ENCODE data around the gene ARSG. TPM values are rescaled to one million over a fixed set of nuclear protein-coding genes. Genes with fewer than 3 reads are reported as not detected.

The ARSG gene
- total and polyA plus RNA-seq, 4 donors = 1.5 to 5.4 (median 2.3) TPM

GRCh38 chr17:68288375-68288774 lies 2.9 kb upstream of the ARSG start:
- no peak overlapping the region for H3K9ac ChIP-seq (ENCODE audit: low read depth in 1 of 2, low read length in 2 of 2)
- no peak for TF ChIP-seq CTCF (IDR thresholded peaks at IDR 0.05; ENCODE audit: low read depth, low read length, missing input control)
- no peak for TF ChIP-seq YY1 (IDR thresholded peaks at IDR 0.05)
- TF ChIP-seq, protein P1, sequence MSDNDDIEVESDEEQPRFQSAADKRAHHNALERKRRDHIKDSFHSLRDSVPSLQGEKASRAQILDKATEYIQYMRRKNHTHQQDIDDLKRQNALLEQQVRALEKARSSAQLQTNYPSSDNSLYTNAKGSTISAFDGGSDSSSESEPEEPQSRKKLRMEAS (IDR thresholded peaks at IDR 0.05) = no peak
- TF ChIP-seq GABPA (IDR thresholded peaks at IDR 0.05 in 1 of 2, conservative IDR thresholded peaks at IDR 0.05 in 1 of 2) = no peak
- no peak for TF ChIP-seq RXRA (IDR thresholded peaks at IDR 0.05)
- TF ChIP-seq FOXA2 (IDR thresholded peaks at IDR 0.05) = no peak
- no peak for TF ChIP-seq SP1 (IDR thresholded peaks at IDR 0.05)
- TF ChIP-seq NR2F2 (IDR thresholded peaks at IDR 0.05) = no peak
- no peak for TF ChIP-seq EGR1 (IDR thresholded peaks at IDR 0.05; ENCODE audit: low read depth in 2 of 2)
- TF ChIP-seq JUND (IDR thresholded peaks at IDR 0.05) = no peak
- TF ChIP-seq, protein P2, sequence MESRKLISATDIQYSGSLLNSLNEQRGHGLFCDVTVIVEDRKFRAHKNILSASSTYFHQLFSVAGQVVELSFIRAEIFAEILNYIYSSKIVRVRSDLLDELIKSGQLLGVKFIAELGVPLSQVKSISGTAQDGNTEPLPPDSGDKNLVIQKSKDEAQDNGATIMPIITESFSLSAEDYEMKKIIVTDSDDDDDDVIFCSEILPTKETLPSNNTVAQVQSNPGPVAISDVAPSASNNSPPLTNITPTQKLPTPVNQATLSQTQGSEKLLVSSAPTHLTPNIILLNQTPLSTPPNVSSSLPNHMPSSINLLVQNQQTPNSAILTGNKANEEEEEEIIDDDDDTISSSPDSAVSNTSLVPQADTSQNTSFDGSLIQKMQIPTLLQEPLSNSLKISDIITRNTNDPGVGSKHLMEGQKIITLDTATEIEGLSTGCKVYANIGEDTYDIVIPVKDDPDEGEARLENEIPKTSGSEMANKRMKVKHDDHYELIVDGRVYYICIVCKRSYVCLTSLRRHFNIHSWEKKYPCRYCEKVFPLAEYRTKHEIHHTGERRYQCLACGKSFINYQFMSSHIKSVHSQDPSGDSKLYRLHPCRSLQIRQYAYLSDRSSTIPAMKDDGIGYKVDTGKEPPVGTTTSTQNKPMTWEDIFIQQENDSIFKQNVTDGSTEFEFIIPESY (IDR thresholded peaks at IDR 0.05) = no peak
- no peak for TF ChIP-seq FOXA1 (IDR thresholded peaks at IDR 0.05)
- TF ChIP-seq, protein P3, sequence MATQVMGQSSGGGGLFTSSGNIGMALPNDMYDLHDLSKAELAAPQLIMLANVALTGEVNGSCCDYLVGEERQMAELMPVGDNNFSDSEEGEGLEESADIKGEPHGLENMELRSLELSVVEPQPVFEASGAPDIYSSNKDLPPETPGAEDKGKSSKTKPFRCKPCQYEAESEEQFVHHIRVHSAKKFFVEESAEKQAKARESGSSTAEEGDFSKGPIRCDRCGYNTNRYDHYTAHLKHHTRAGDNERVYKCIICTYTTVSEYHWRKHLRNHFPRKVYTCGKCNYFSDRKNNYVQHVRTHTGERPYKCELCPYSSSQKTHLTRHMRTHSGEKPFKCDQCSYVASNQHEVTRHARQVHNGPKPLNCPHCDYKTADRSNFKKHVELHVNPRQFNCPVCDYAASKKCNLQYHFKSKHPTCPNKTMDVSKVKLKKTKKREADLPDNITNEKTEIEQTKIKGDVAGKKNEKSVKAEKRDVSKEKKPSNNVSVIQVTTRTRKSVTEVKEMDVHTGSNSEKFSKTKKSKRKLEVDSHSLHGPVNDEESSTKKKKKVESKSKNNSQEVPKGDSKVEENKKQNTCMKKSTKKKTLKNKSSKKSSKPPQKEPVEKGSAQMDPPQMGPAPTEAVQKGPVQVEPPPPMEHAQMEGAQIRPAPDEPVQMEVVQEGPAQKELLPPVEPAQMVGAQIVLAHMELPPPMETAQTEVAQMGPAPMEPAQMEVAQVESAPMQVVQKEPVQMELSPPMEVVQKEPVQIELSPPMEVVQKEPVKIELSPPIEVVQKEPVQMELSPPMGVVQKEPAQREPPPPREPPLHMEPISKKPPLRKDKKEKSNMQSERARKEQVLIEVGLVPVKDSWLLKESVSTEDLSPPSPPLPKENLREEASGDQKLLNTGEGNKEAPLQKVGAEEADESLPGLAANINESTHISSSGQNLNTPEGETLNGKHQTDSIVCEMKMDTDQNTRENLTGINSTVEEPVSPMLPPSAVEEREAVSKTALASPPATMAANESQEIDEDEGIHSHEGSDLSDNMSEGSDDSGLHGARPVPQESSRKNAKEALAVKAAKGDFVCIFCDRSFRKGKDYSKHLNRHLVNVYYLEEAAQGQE (IDR thresholded peaks at IDR 0.05) = no peak
- TF ChIP-seq HNF4G (IDR thresholded peaks at IDR 0.05) = no peak
- TF ChIP-seq HNF4A (conservative IDR thresholded peaks at IDR 0.05) = no peak
- no peak for TF ChIP-seq TAF1 (conservative IDR thresholded peaks at IDR 0.05)
- H3K4me1 ChIP-seq (ENCODE audit: control insufficient read depth in 4 of 4, insufficient read depth in 4 of 4, low read length in 3 of 4) = peaks cover 5 to 22% (median 15%) of the 10 kb centered on the region in 4 donors
- H3K27me3 ChIP-seq (ENCODE audit: control insufficient read depth in 4 of 4, insufficient read depth in 4 of 4, low read length in 3 of 4) = no peaks in the 10 kb centered on the region
- H3K9me3 ChIP-seq (ENCODE audit: control insufficient read depth in 4 of 4, low read length in 3 of 4) = no peaks in the 10 kb centered on the region
- H3K27ac ChIP-seq (ENCODE audit: low read depth in 1 of 2, low read length in 2 of 2) = no peak overlapping the region
- no peak overlapping the region for H3K4me3 ChIP-seq (ENCODE audit: low read depth in 1 of 3, low read length in 3 of 3)
- WGBS = 89% methylated on average over 5 of the region's 5 CpGs
- no peak for DNase-seq (ENCODE audit: low spot score)
- H3K36me3 ChIP-seq (ENCODE audit: control insufficient read depth in 4 of 4, insufficient read depth in 3 of 4, low read depth in 1 of 4, low read length in 3 of 4) = no peaks in the 10 kb centered on the region

DNA sequence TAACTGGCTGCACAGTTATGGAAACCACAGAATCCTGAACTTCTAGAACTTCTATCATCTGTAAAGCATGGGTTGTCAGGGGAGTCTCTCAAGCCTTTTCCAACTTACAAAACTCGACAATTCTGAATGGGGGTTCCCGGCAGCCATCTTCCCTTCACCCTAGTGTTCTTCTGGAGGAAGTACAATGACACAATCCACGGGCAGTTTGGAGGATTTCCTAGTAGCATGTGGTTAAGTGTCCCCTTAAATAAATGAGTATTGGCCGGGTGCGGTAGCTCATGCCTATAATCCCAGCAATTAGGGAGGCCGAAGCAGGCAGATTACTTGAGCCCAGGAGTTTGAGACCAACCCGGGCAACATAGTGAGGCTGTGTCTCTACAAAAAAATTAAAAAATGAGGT lies 2.5 kb upstream of the ARSG start:
- no peak for DNase-seq (ENCODE audit: low spot score)
- Histone ChIP-seq H3K36me3 (ENCODE audit: control insufficient read depth in 4 of 4, insufficient read depth in 3 of 4, low read depth in 1 of 4, low read length in 3 of 4) (no peaks in the 10 kb centered on the region), H3K27me3 (ENCODE audit: control insufficient read depth in 4 of 4, insufficient read depth in 4 of 4, low read length in 3 of 4) (no peaks in the 10 kb centered on the region), H3K4me1 (ENCODE audit: control insufficient read depth in 4 of 4, insufficient read depth in 4 of 4, low read length in 3 of 4) (peaks cover 5 to 22% (median 15%) of the 10 kb centered on the region in 4 donors), H3K9me3 (ENCODE audit: control insufficient read depth in 4 of 4, low read length in 3 of 4) (no peaks in the 10 kb centered on the region), H3K4me3 (ENCODE audit: low read depth in 1 of 3, low read length in 3 of 3) (no peak overlapping the region), H3K27ac (ENCODE audit: low read depth in 1 of 2, low read length in 2 of 2) (no peak overlapping the region), H3K9ac (ENCODE audit: low read depth in 1 of 2, low read length in 2 of 2) (no peak overlapping the region)
- peak; percentile 41 for TF ChIP-seq YY1 (IDR thresholded peaks at IDR 0.05)
- no peak for TF ChIP-seq RAD21 (IDR thresholded peaks at IDR 0.05)
- WGBS = 84% methylated on average over 7 of the region's 7 CpGs
